GM12874 (cell line): ENCODE results near the gene ITK.

Experiments used
- TF ChIP-seq, protein P1 (sequence below): IDR thresholded peaks from 2 replicates; pipeline ENCODE4 v1.5.1; 2011; ENCODE audit warnings: low read depth, mild to moderate bottlenecking, control low read depth, low read length, moderate library complexity; ENCODE audit not compliant: insufficient read depth

Gene ITK

DNA sequence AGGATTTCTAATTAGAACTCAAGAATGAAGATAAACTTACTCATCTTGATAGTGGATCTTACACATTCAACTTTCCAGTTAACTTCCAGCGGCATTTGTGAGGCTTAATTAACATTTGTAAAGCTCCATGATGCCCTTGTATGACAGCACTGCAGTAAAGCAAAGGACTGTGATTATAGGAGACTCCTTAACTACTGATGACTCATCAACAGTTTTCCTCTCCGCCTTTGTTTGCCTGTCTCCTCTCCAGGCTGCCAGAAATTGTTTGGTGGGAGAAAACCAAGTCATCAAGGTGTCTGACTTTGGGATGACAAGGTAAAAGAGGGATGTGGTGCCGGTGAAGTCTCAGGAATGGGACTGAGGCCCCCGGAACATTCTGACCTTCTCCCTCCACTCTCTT lies 64.8 kb downstream of the ITK start:
- TF ChIP-seq, protein P1, sequence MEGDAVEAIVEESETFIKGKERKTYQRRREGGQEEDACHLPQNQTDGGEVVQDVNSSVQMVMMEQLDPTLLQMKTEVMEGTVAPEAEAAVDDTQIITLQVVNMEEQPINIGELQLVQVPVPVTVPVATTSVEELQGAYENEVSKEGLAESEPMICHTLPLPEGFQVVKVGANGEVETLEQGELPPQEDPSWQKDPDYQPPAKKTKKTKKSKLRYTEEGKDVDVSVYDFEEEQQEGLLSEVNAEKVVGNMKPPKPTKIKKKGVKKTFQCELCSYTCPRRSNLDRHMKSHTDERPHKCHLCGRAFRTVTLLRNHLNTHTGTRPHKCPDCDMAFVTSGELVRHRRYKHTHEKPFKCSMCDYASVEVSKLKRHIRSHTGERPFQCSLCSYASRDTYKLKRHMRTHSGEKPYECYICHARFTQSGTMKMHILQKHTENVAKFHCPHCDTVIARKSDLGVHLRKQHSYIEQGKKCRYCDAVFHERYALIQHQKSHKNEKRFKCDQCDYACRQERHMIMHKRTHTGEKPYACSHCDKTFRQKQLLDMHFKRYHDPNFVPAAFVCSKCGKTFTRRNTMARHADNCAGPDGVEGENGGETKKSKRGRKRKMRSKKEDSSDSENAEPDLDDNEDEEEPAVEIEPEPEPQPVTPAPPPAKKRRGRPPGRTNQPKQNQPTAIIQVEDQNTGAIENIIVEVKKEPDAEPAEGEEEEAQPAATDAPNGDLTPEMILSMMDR: no peak

DNA sequence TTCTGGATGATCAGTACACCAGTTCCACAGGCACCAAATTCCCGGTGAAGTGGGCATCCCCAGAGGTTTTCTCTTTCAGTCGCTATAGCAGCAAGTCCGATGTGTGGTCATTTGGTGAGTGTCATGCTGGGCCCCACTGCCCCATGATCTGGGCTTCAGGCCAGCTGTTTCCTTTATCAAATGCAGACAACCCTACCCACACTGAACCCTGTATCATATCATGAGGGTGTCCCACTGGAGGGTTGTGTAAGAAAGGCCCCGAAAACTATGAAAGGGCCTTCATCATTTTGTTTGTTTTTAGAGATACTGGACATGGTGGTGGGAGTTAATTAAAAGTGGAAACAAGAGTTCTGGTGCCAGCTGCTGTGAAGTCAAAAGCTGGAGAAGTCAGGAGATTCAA lies 65.2 kb downstream of the ITK start:
- TF ChIP-seq, protein P1: no peak

DNA sequence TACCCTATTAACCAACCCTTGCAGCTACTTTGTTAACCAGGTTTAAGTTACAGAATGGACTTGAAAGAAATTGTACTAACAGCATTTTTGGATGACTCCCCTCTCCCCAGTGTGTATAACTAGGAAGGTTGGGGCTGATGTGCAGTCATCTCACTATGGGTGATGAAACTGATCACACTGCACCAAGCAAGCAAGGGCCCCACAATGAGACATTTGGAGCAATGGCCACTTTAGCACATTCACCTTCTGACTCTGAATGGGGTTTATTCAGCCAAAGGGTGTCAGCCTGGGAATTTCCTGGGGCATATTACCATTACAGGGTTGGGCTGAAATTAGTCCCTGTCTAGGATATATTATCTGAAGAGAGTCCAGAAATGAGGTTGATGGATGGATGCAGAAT lies 66.6 kb downstream of the ITK start:
- TF ChIP-seq, protein P1: no peak

DNA sequence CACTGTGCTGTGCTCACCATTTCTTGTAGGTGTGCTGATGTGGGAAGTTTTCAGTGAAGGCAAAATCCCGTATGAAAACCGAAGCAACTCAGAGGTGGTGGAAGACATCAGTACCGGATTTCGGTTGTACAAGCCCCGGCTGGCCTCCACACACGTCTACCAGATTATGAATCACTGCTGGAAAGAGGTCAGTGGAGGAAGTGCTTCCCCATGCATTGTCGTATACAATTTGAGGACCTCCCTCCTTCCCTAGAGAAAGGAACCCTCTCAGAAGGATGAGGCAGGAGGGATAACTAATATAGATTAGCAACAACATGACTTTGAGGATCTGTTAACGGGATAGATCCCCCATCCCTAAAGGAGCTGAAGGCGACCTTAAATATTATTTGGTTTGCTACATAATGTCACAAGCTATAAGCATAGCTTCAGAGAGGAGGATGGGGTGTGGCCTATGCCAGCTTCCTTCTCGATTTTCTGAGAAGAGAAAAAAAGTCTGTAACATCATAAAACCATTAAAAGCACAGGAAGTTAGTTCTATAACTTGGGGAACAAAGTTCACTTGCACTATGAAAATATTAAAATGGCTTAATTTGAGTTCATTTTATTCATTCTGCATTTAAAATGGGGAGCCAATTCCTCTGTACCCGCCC lies 68.3 kb downstream of the ITK start:
- TF ChIP-seq, protein P1: no peak

DNA sequence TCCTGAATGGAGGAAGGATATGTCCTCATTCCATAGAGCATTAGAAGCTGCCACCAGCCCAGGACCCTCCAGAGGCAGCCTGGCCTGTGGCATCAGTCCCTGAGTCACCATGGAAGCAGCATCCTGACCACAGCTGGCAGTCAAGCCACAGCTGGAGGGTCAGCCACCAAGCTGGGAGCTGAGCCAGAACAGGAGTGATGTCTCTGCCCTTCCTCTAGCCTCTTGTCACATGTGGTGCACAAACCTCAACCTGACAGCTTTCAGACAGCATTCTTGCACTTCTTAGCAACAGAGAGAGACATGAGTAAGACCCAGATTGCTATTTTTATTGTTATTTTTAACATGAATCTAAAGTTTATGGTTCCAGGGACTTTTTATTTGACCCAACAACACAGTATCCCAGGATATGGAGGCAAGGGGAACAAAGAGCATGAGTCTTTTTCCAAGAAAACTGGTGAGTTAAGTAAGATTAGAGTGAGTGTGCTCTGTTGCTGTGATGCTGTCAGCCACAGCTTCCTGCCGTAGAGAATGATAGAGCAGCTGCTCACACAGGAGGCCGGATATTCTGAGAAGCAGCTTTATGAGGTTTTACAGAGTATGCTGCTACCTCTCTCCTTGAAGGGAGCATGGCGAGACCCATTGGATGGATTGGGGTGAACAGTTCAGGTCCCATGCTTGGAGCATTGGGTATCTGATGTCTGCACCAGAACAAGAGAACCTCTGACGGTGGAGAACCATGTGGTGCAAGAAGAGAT lies 72.2 kb downstream of the ITK start:
- TF ChIP-seq, protein P1: no peak

DNA sequence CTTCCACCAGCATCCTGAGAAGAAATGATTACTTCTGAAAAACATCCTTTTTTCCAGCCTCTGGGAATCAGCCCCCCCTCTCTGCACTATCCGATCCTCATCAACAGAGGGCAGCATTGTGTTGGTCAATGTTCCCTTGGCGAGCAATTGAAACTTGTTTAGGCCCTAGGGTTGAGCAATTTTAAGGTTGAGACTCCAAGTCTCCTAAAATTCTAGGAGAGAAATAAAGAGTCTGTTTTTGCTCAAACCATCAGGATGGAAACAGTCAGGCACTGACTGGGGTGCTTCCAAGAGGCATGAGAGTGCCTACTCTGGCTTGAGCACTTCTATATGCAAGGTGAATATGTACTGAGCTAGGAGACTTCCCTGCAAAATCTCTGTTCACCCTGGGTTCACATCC lies 72.9 kb downstream of the ITK start:
- TF ChIP-seq, protein P1: peak; percentile 83

DNA sequence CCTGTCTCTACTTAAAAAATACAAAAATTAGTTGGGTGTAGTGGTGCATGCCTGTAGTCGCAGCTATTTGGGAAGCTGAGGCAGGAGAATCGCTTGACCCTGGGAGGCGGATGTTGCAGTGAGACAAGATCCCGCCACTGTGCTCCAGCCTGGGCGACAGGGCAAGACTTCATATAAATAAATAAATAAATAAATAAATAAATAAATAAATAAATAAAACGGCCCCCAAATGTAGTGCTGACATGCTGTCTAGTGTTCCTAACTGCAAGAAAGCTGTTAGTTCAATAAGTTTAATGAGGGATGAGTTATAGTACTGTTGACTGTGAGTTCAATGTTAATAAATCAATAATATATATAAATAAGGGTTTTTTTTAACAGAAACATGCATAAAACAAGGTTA lies 77.8 kb downstream of the ITK start:
- TF ChIP-seq, protein P1: no peak
